ENCODE results near the gene CREG2.

GRCh38 chr2:101432411-101433181 lies 45.3 kb upstream of the CREG2 start:
- TF ChIP-seq CTCF (IDR thresholded peaks at IDR 0.05) (no peak), EZH2 (IDR thresholded peaks at IDR 0.05; ENCODE audit: borderline replicate concordance, insufficient read depth, low read depth, low read length, poor library complexity, severe bottlenecking) (no peak)

Measured in B cell (primary cell).